Small intestine (tissue), 7 donors: ENCODE measurements around the gene SEZ6. TPM values are rescaled to one million over a fixed set of nuclear protein-coding genes. Genes with fewer than 3 reads are reported as not detected.

Experiments used
- DNase-seq, 2 donors: peaks; one replicate each; pipeline versions ENCODE4 v3.0.0 to v3.0.0-alpha.2; 2013
- FAIRE-seq: peaks from 2 replicates; lab custom pipeline; 2012; peaks lifted over from hg19 to GRCh38; lab: Jason Lieb, UNC
- H3K27ac ChIP-seq, 3 donors: one replicate each; pipeline ENCODE4 v1.5.1; 2013; ENCODE audit warnings: low read length in 2 of 3, mild to moderate bottlenecking in 2 of 3, control low read depth in 1 of 3, inconsistent platforms in 1 of 3, low read depth in 1 of 3, moderate library complexity in 1 of 3
- H3K27me3 ChIP-seq, 3 donors: one replicate each; pipeline ENCODE4 v1.6.1; 2013; ENCODE audit warnings: low read length in 3 of 3, inconsistent platforms in 1 of 3; ENCODE audit not compliant: control insufficient read depth in 3 of 3, insufficient read depth in 3 of 3
- H3K36me3 ChIP-seq, 3 donors: one replicate each; pipeline ENCODE4 v1.6.1; 2013; ENCODE audit warnings: low read length in 3 of 3, inconsistent platforms in 1 of 3, low read depth in 1 of 3, mild to moderate bottlenecking in 1 of 3, moderate library complexity in 1 of 3; ENCODE audit not compliant: control insufficient read depth in 3 of 3, insufficient read depth in 2 of 3
- H3K4me1 ChIP-seq, 3 donors: one replicate each; pipeline ENCODE4 v1.6.1; 2013; ENCODE audit warnings: low read length in 2 of 3, inconsistent platforms in 1 of 3, low read depth in 1 of 3, mild to moderate bottlenecking in 1 of 3, moderate library complexity in 1 of 3; ENCODE audit not compliant: control insufficient read depth in 3 of 3, insufficient read depth in 2 of 3
- H3K4me3 ChIP-seq, 3 donors: one replicate each; pipeline ENCODE4 v1.5.1; 2013; ENCODE audit warnings: low read length in 3 of 3, control low read depth in 1 of 3, inconsistent platforms in 1 of 3, low read depth in 1 of 3, mild to moderate bottlenecking in 1 of 3, moderate library complexity in 1 of 3
- H3K9me3 ChIP-seq, 2 donors: one replicate each; pipeline ENCODE4 v1.6.1; 2013; ENCODE audit warnings: low read depth in 1 of 2, low read length in 1 of 2; ENCODE audit not compliant: control insufficient read depth in 2 of 2, insufficient read depth in 1 of 2
- WGBS, 3 donors: extraction: QIAGEN DNeasy Blood & Tissue Kit; methylation state at CpG; one replicate each; pipeline ENCODE4 v1.1.7; 2013; 5-methylcytosine and 5-hydroxymethylcytosine counted together
- polyA plus RNA-seq, 4 donors: library from polyadenylated mRNA; stranded (reverse) in 3 of 4; unstranded in 1 of 4; fragments of 200-250 nt in 3 of 4; fragments of 120-200 nt in 1 of 4; gene quantifications; one replicate each; pipeline versions ENCODE4 v1.2.1 to v1.2.3, GENCODE V29; 2013
- donor health status: healthy with polysubstance abuse.
- donor health status: control.
- donor health status: control.
- donor health status: Bipolar disorder and iron deficiency.
- donor health status: healthy.

Gene SEZ6
- polyA plus RNA-seq, 4 donors, result 1.1 to 1.4 TPM; not detected in 2

DNA sequence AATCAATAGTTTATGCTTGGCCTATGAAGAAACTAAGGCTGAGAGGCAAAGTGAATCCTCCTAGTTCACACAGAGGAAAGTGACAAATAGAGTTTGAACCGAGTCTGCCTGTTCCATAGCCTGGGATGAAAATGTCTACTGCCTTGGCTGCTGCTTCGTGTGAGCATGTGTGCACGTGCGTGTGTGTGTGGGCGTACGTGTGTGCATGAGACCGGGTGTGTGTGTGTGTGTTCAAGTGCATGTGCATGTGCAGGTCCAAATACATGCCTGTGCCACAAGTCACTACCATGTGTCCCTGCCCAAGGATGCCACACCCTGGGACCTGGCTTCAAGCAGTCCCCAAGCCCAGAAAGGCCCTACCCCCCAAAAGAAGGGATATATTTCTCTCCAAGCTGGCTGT is 13.6 kb downstream of the SEZ6 start:
- Histone ChIP-seq H3K4me3 (no peak overlapping the region), H3K9me3 (no peaks in the 10 kb centered on the region), H3K27ac (no peak overlapping the region), H3K36me3 (no peaks in the 10 kb centered on the region), H3K27me3 (peaks cover 0 to 5% (median 0%) of the 10 kb centered on the region in 3 donors), H3K4me1 (peaks cover 0 to 6% (median 0%) of the 10 kb centered on the region in 3 donors)
- FAIRE-seq, result no peak
- no peak for DNase-seq
- WGBS, 3 donors, result 73 to 81% (median 75%) methylated on average over 7 of the region's 7 CpGs

DNA sequence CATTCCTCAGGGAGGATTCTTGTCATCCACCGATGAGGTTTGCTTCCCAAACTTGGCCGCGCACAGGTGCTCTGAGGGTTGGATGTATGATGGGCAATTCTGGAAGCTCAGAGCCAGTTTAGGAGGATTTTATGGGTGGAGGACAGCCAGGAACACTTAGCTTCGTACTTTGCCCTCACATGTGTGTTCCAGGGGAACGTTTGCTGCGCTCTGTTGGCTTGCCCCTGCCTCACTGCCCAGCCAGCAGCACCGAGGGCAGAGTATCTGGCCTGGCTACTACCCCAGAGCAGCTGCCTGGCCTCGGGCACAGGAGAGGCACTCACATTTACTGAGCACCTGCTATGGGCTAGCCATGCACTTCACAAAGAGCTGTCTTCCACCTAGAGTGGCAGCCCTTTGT is 14.1 kb downstream of the SEZ6 start:
- Histone ChIP-seq H3K4me1 (peaks cover 0 to 10% (median 0%) of the 10 kb centered on the region in 3 donors), H3K36me3 (no peaks in the 10 kb centered on the region), H3K4me3 (no peak overlapping the region), H3K9me3 (no peaks in the 10 kb centered on the region), H3K27ac (no peak overlapping the region), H3K27me3 (peaks cover 0 to 2% (median 0%) of the 10 kb centered on the region in 3 donors)
- DNase-seq (peak in 1 of 2 donors; percentile 24), FAIRE-seq (no peak)
- whole genome bisulfite sequencing, 3 donors, result 18 to 57% (median 33%) methylated on average over 8 of the region's 8 CpGs

DNA sequence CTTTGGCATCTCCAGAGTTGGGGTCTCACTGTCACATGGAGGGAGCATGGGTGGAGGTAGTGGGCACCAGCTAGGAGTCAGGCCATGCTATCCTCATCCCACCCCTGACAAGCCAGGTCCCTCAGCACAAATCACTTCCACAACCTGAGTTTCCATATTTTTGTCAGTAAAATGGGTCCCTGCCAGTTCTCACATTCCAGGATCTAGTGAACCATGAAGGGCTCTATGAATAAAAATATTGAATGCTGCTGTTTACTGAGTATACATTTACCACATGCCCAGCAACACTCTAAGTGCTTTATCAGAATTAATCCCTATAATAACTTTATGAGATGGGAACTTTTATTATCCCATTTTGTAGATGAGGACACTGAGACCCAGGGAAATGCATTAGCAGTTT is 16.8 kb downstream of the SEZ6 start:
- Histone ChIP-seq H3K4me3 (no peak overlapping the region), H3K27ac (no peak overlapping the region), H3K27me3 (peaks cover 0 to 16% (median 6%) of the 10 kb centered on the region in 3 donors), H3K36me3 (no peaks in the 10 kb centered on the region), H3K9me3 (no peaks in the 10 kb centered on the region), H3K4me1 (peaks cover 0 to 18% (median 0%) of the 10 kb centered on the region in 3 donors)
- DNase-seq, result no peak
- no peak for FAIRE-seq

DNA sequence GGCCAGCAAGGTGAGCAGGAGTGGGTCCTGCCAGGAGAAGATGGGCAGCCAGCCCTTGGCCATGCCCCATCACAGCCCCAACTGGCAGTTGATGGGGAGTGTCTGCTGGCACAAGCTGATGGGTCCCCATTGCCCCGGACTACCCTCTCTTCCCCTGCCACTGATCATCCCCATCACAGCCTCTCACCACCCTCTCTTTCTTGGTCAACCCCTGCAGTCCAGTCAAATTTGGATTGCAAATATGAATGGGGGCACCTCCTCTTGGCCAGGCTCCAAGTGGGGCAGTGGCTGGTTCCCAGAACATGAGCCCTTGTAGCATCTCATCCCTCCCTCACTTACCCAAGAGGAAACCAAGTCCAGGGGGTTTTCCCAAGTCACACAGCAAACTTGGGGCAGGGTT is 17.4 kb downstream of the SEZ6 start:
- Histone ChIP-seq H3K36me3 (no peaks in the 10 kb centered on the region), H3K27ac (no peak overlapping the region), H3K4me1 (peaks cover 0 to 18% (median 0%) of the 10 kb centered on the region in 3 donors), H3K27me3 (peaks cover 0 to 16% (median 6%) of the 10 kb centered on the region in 3 donors), H3K4me3 (no peak overlapping the region), H3K9me3 (no peaks in the 10 kb centered on the region)
- 73 to 96% (median 86%) methylated on average over 1 of the region's 1 CpG for WGBS, 3 donors
- DNase-seq (no peak), FAIRE-seq (no peak)

DNA sequence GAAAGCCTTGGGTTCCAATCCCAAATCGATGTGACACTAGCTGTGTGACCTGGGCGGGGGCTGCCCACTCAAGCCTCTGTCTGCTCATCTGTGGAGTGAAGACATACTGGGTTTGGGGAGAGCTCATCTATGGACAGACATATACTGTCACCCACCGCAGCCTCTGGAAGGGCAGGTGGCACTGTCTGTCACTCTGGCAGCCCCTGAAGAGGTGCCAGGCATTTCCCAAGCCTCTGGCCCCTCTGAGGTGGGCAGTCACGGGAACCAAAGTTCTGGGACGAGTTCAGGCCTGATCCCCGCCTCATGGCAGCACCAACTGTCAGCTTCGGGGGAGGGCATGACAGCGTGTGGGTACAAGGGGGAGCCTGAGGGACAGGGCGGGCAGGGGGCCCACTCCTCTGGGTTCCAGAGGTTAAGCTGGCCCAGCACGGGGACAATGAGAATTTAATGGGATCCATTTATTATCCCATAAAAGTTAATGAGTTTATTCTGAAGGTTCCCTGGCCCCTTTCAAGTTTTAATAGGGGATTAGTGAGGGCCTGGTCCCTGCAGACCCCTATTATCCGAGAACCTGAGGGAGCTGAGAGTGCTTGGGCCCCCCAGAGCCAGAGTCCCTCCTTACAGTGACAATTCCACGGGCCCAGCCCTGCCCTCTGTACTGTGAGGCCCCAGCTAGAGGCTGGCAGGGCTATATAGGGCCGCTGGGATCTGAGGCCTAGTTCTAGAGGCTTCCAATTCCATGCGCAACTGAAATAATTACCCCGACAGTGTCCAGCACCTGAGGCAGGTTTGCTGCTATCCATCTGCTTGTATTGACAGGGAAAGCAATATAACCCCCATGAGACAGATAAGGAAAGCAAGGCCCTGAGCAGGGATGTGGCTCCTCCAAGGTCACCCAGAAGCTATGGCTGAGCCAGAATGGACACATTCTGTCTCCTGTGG is 18.8 kb downstream of the SEZ6 start:
- 76 to 81% (median 79%) methylated on average over 15 of the region's 15 CpGs for WGBS, 3 donors
- Histone ChIP-seq H3K4me1 (peaks cover 0 to 18% (median 0%) of the 10 kb centered on the region in 3 donors), H3K4me3 (no peak overlapping the region), H3K27me3 (peaks cover 0 to 19% (median 6%) of the 10 kb centered on the region in 3 donors), H3K36me3 (no peaks in the 10 kb centered on the region), H3K9me3 (no peaks in the 10 kb centered on the region), H3K27ac (peak overlapping the region in 1 of 3 donors; percentile 42)
- DNase-seq (peak in 1 of 2 donors; percentile 60), FAIRE-seq (no peak)

DNA sequence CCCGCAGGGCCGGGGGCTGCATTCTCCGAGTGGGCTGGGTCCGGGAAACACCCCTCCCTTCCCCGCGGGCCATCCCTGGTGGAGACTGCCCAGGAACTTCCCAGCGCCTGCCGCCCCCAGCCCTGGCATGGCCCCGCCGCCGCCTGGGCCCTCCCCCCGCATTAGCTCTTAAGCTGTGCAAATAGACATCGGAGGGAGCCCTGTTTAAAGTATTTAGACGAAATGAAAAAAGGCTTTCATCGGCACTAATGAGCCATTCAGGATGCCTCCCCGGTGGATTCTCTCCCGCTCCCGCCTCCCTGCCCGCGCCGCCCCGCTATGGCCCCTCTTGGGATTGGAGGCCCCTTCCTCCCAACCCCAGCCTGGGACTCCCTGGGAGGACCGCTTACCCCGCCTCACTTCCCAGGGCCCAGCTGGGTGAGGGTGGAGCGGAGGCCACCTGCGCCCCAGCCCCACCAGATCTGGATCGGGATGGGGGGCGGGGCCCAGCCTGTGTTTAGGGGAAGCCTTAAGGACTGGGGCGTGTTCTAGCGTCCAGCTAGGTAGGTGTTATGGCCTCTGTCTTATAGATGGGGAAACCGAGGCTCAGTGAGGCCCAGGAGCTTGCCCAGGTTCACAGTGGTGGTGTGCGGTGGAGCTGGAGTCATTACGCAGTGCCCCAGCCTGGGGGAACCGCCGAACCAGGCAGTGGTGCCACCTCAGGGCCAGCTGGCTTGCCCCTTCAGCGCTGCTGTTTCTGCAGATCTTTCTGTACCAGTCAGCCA is 19.7 kb downstream of the SEZ6 start:
- Histone ChIP-seq H3K9me3 (no peaks in the 10 kb centered on the region), H3K36me3 (no peaks in the 10 kb centered on the region), H3K4me1 (peaks cover 0 to 18% (median 0%) of the 10 kb centered on the region in 3 donors), H3K27me3 (peaks cover 0 to 19% (median 6%) of the 10 kb centered on the region in 3 donors), H3K27ac (no peak overlapping the region), H3K4me3 (no peak overlapping the region)
- DNase-seq (no peak), FAIRE-seq (no peak)
- WGBS, 3 donors, result 29 to 50% (median 39%) methylated on average over 36 of the region's 36 CpGs

DNA sequence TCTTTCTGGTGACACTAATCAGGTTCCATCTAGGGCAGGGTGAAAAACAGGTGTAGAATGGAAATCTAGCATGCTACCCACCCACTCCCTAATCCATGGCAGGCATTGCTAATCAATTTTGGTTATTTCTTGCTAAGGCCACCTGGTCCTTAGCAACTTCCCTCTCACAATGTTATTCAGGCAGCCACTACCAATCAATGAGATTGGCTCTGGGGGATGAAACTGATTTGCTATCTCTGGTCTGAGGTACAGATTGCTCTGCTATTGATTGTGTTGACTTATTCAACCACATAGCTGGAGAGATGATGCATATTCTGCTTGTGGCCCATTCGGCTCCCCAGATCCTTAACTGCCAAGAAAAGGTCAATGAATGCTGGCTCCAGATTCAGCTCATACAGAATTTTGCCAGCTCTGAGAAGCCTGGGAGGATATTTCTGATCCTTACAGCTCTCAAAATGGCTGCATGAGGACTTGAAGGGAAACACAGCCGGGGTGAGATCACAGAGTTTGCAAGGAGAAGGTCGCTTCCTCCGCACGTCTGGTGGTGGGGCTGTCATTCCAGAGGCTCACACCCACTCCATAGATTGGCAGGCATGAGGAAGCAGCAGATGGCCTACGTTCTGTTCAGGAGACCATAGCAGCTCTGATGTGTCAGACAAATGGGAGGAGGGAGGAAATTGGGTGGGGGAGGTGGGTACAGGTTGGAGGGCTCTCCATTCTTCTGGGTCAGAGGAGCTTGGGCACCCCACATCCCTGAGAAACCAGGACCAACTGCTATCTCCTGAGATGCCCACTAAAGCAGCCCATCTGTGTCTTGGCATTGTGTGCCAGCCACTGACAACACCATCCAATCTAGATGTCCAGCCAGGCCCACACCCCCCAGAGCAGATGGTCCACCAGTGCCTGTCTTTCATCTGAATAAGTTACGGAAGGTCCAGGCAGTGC is 22.3 kb downstream of the SEZ6 start:
- no peak overlapping the region for H3K4me3 ChIP-seq
- no peak for FAIRE-seq
- peaks cover 0 to 18% (median 0%) of the 10 kb centered on the region in 3 donors for H3K4me1 ChIP-seq
- peaks cover 0 to 19% (median 6%) of the 10 kb centered on the region in 3 donors for H3K27me3 ChIP-seq
- H3K27ac ChIP-seq, result peak overlapping the region in 1 of 3 donors; percentile 65
- WGBS, 3 donors, result 55 to 66% (median 65%) methylated on average over 7 of the region's 7 CpGs
- no peaks in the 10 kb centered on the region for H3K36me3 ChIP-seq
- H3K9me3 ChIP-seq, result no peaks in the 10 kb centered on the region
- DNase-seq, result no peak
